ENCODE measurements around the gene ZNF57.
"Not testable (repeated sequence)": the region's sequence is repeated elsewhere in the genome, so short reads cannot be mapped to it uniquely, and the experiment has no call there.

ZNF57 gene

GRCh38 chr19:2950286-2951124, 49.8 kb downstream of the ZNF57 start:
- peak; percentile 100 for DNase-seq (ENCODE audit: extremely low read depth in 1 of 2, low read depth in 1 of 2)

DNA sequence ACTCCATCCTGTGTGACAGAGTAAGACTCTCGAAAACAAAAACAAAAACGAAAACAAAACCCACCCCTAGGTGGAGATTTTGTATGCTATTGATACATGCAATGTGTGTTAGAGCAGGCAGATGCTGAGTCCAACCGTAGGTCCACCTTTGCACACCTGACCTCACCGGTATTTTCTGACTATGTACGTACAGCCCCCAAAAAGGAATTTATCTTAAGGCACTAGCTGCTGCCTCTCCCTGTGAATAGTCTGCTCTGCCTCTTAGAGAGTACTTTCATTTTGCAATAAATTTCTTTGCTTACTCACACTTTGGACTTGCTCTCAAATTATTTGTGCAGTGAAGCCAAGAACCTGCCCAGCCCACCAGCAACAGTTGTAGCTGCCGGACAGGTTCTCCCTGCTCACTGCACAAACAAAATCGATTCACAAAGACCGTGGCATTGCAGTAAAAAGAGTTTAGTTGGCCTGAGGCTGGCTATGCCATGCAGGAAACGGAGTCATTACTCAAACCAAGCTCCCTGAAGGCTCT, 52.3 kb downstream of the ZNF57 start:
- no peak for DNase-seq (ENCODE audit: extremely low read depth in 1 of 2, low read depth in 1 of 2)

GRCh38 chr19:2957160-2957559, 56.4 kb downstream of the ZNF57 start:
- DNase-seq (ENCODE audit: extremely low read depth in 1 of 2, low read depth in 1 of 2), result no peak

DNA sequence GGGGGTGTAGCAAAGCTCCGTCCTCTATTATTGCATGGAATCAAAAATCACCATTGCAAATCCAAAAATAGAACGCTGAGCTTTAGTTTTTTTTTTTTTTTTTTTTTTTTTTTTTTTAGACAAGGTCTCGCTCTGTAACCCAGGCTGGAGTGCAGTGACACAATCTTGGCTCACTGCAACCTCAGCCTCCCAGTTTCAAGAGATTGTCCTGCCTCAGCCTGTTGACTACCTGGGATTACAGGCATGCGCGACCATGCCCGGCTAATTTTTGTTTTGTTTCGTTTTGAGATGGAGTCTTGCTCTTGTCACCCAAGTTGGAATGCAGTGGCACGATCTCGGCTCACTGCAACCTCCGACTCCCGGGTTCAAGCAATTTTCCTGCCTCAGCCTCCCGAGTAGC, 59.4 kb downstream of the ZNF57 start:
- DNase-seq (ENCODE audit: extremely low read depth in 1 of 2, low read depth in 1 of 2), result no peak

GRCh38 chr19:2962018-2962670, 61.4 kb downstream of the ZNF57 start:
- no peak for DNase-seq (ENCODE audit: extremely low read depth in 1 of 2, low read depth in 1 of 2)

GRCh38 chr19:2963122-2963521, 62.4 kb downstream of the ZNF57 start:
- no peak for DNase-seq (ENCODE audit: extremely low read depth in 1 of 2, low read depth in 1 of 2)

- DNase-seq (ENCODE audit: extremely low read depth in 1 of 2, low read depth in 1 of 2), result not testable (repeated sequence)
Measured at GRCh38 chr19:2963631-2964030, 62.9 kb downstream of the ZNF57 start.

DNA sequence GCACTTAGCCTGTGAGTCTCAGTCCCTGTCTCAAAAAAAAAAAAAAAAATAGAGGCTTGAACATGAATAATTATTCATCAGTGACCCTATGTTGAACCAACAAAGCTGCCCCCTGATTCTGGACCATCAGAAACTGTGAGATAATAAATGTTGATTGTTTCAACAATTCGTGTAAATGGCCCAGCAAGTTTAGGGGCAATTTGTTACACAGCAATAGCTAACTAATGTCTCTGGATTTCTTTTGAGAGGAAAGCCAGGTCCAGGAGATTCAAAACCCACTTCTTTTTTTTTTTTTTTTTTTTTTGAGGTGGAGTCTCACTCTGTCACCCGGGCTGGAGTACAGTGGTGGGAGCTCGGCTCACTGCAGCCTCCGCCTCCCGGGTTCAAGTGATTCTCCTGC, 64.1 kb downstream of the ZNF57 start:
- DNase-seq (ENCODE audit: extremely low read depth in 1 of 2, low read depth in 1 of 2), result no peak

- DNase-seq (ENCODE audit: extremely low read depth in 1 of 2, low read depth in 1 of 2), result no peak
Measured at GRCh38 chr19:2967972-2968371, 67.2 kb downstream of the ZNF57 start.

All from activated CD8-positive, alpha-beta memory T cell treated with anti-CD3 and anti-CD28 coated beads for 1 hour (primary cell).